Gastrocnemius medialis (tissue), 4 donors: ENCODE measurements around the gene SMOC1.

Experiments used
- POLR2A ChIP-seq, 2 donors: fragments of 450-650 bp; IDR thresholded peaks; one replicate each; pipeline ENCODE4 v1.6.1; 2017; ENCODE audit warnings: antibody characterized with exemption in 2 of 2, mild to moderate bottlenecking in 2 of 2, moderate library complexity in 2 of 2
- TF ChIP-seq, protein P1 (sequence below), 5 experiments: fragments of 450-650 bp in 3 of 5; fragments of 200-600 bp in 2 of 5; sonication (generic) in 2 of 5; IDR thresholded peaks in 4 of 5; conservative IDR thresholded peaks in 1 of 5; 1 replicate in 4 of 5; 2 replicates in 1 of 5; pipeline ENCODE4 v1.5.1; 2016 to 2019; ENCODE audit warnings: antibody characterized with exemption in 5 of 5, mild to moderate bottlenecking in 3 of 5, moderate library complexity in 3 of 5

DNA sequence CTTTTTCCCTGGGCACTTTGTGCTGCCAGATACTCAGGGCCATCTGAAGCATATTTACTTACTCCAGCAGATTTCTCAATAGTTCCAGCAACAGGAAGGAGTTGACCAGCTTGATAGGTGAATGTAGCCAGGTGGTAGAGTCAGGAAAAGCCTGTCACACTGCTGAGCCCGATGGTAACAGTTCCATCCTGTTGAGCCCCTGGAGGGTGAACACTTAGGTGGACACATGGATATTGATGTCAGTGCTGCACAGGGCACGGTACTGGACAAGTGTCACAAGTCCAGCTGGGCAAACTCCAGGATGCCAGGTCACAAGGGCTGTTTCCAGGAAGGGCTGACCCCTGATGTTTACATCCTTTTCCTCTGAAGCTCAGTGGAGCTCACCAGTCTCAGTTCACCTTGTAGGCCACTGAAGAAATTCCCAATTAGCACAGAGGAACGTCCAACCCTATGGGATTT lies 2.3 kb upstream of the SMOC1 start:
- TF ChIP-seq, protein P1, sequence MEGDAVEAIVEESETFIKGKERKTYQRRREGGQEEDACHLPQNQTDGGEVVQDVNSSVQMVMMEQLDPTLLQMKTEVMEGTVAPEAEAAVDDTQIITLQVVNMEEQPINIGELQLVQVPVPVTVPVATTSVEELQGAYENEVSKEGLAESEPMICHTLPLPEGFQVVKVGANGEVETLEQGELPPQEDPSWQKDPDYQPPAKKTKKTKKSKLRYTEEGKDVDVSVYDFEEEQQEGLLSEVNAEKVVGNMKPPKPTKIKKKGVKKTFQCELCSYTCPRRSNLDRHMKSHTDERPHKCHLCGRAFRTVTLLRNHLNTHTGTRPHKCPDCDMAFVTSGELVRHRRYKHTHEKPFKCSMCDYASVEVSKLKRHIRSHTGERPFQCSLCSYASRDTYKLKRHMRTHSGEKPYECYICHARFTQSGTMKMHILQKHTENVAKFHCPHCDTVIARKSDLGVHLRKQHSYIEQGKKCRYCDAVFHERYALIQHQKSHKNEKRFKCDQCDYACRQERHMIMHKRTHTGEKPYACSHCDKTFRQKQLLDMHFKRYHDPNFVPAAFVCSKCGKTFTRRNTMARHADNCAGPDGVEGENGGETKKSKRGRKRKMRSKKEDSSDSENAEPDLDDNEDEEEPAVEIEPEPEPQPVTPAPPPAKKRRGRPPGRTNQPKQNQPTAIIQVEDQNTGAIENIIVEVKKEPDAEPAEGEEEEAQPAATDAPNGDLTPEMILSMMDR (IDR thresholded peaks at IDR 0.05 in 4 of 5, conservative IDR thresholded peaks at IDR 0.05 in 1 of 5), result no peak
- no peak for TF ChIP-seq POLR2A (IDR thresholded peaks at IDR 0.05)
